PC-9 (cell line): ENCODE data around the gene UNC5B. TPM values are rescaled to one million over a fixed set of nuclear protein-coding genes. Genes with fewer than 3 reads are reported as not detected.
A peak's percentile ranks its signal among the peaks of the same experiment; 100 is the strongest.

ENCODE experiments used
- BruUV-seq: library from RNA; stranded (reverse); fragments of 400-500 nt; replicated peaks from 2 replicates; lab custom pipeline; 2021; lab: Mats Ljungman, UMichigan
- CTCF ChIA-PET: fragments of 300-600 bp; sonication (Branson Sonifier 250); formaldehyde crosslinking; loops from one replicate; lab custom pipeline; 2022; ENCODE audit warnings: antibody characterized with exemption; lab: Charles Lee
- POLR2A ChIA-PET: fragments of 300-600 bp; sonication (Branson Sonifier 250); formaldehyde crosslinking; loops from one replicate; lab custom pipeline; 2022; ENCODE audit warnings: antibody characterized with exemption; ENCODE audit not compliant: unreplicated experiment; lab: Charles Lee
- DNase-seq, 2 experiments: peaks; one replicate each; pipeline versions ENCODE4 v3.0.0 to v3.0.0-alpha.2; 2015 to 2022; ENCODE audit warnings: mixed read lengths in 1 of 2
- H2AFZ ChIP-seq: fragments of 200-600 bp; sonication (generic); 2 replicates; pipeline ENCODE4 v1.8.1; 2017; ENCODE audit warnings: antibody characterized with exemption
- H3F3A ChIP-seq: fragments of 200-600 bp; sonication (generic); 2 replicates; pipeline ENCODE4 v1.8.1; 2017; ENCODE audit warnings: antibody characterized with exemption, mild to moderate bottlenecking, low read depth; ENCODE audit not compliant: insufficient read depth
- H3K27ac ChIP-seq: fragments of 200-600 bp; sonication (generic); 2 replicates; pipeline ENCODE4 v1.6.1; 2016; ENCODE audit warnings: mixed run types
- H3K27me3 ChIP-seq: fragments of 200-600 bp; sonication (generic); 2 replicates; pipeline ENCODE4 v1.6.1; 2016; ENCODE audit warnings: low read depth, mixed run types; ENCODE audit not compliant: insufficient read depth
- H3K36me3 ChIP-seq: fragments of 200-600 bp; sonication (generic); 2 replicates; pipeline ENCODE4 v1.6.1; 2016; ENCODE audit warnings: low read depth, mixed run types
- H3K4me1 ChIP-seq: fragments of 200-600 bp; sonication (generic); replicated peaks from 2 replicates; pipeline ENCODE4 v1.6.1; 2016; ENCODE audit warnings: mixed run types; ENCODE audit not compliant: insufficient read depth
- H3K4me2 ChIP-seq: fragments of 200-600 bp; sonication (generic); 2 replicates; pipeline ENCODE4 v1.6.1; 2017; ENCODE audit warnings: mixed run types
- H3K4me3 ChIP-seq: fragments of 200-600 bp; sonication (generic); 2 replicates; pipeline ENCODE4 v1.6.1; 2016; ENCODE audit warnings: mixed run types
- H3K79me2 ChIP-seq: fragments of 200-600 bp; sonication (generic); 2 replicates; pipeline ENCODE4 v1.6.1; 2017; ENCODE audit warnings: low read depth, mixed run types
- H3K9me2 ChIP-seq: fragments of 200-600 bp; sonication (generic); 2 replicates; pipeline ENCODE4 v1.8.1; 2017; ENCODE audit warnings: mild to moderate bottlenecking; ENCODE audit not compliant: insufficient read depth
- H3K9me3 ChIP-seq: fragments of 200-600 bp; sonication (generic); 2 replicates; pipeline ENCODE4 v1.8.1; 2016; ENCODE audit warnings: low read depth; ENCODE audit not compliant: insufficient read depth
- H4K20me1 ChIP-seq: fragments of 200-600 bp; sonication (generic); 2 replicates; pipeline ENCODE4 v1.8.1; 2017; ENCODE audit not compliant: insufficient read depth
- CTCF ChIP-seq: fragments of 200-600 bp; sonication (generic); conservative IDR thresholded peaks from 2 replicates; pipeline ENCODE4 v1.6.1; 2017; ENCODE audit warnings: mixed run types, antibody characterized with exemption, mild to moderate bottlenecking, moderate library complexity
- EZH2 ChIP-seq: fragments of 200-600 bp; sonication (generic); IDR thresholded peaks from 2 replicates; pipeline ENCODE4 v1.8.0; 2017; ENCODE audit warnings: antibody characterized with exemption, low read depth
- intact Hi-C: fragments of 100-400 bp; cut with micrococcal nuclease; formaldehyde crosslinking; loops from one replicate; pipeline ENCODE4 v1.10.0; 2022; ENCODE audit not compliant: unreplicated experiment
- total RNA-seq: library from RNA; stranded (reverse); gene quantifications from 2 replicates; pipeline ENCODE4 v1.2.3, GENCODE V29; 2021

Gene UNC5B
- total RNA-seq, 1 experiment from 2014 or later: 1.7 TPM

GRCh38 chr10:71258046-71258445 lies 45.7 kb downstream of the UNC5B start:
- CTCF ChIA-PET: interaction anchor here (0.7 kb wide), 1 partner anchor 12 kb away, joined by 4 read pairs; no protein-coding TSS in a partner anchor
- H3K27ac ChIP-seq: no peak overlapping the region
- H3K79me2 ChIP-seq: no peaks in the 10 kb centered on the region
- POLR2A ChIA-PET: no interaction called here
- H2AFZ ChIP-seq: no peak overlapping the region
- no peaks in the 10 kb centered on the region for H3K27me3 ChIP-seq
- H3F3A ChIP-seq: peaks cover 19% of the 10 kb centered on the region
- no peak for DNase-seq
- peaks cover 57% of the 10 kb centered on the region for H3K4me1 ChIP-seq
- H3K36me3 ChIP-seq: no peaks in the 10 kb centered on the region
- no peaks in the 10 kb centered on the region for H3K9me2 ChIP-seq
- no peaks in the 10 kb centered on the region for H4K20me1 ChIP-seq
- no peaks in the 10 kb centered on the region for H3K9me3 ChIP-seq
- no peak overlapping the region for H3K4me3 ChIP-seq
- intact Hi-C loops: loop anchor here (5.0 kb wide), 1 partner anchor 46 kb away; the partner anchor contains the start of gene UNC5B
- H3K4me2 ChIP-seq: peak overlapping the region; percentile 77; the same call in 1 of the 2 replicates
- TF ChIP-seq CTCF (no peak), EZH2 (no peak)
- no TSS peak for BruUV-seq

- peaks cover 51% of the 10 kb centered on the region for H3K4me1 ChIP-seq
- intact Hi-C loops: loop anchor here (5.0 kb wide), 1 partner anchor 46 kb away; the partner anchor contains the start of gene UNC5B
- peaks cover 19% of the 10 kb centered on the region for H3F3A ChIP-seq
- no peaks in the 10 kb centered on the region for H3K9me2 ChIP-seq
- no peak overlapping the region for H3K27ac ChIP-seq
- ChIA-PET POLR2A (no interaction called here), CTCF (interaction anchor here (0.7 kb wide), 1 partner anchor 11 kb away, joined by 4 read pairs; no protein-coding TSS in a partner anchor)
- no peak overlapping the region for H3K4me2 ChIP-seq
- H3K9me3 ChIP-seq: no peaks in the 10 kb centered on the region
- BruUV-seq: no TSS peak
- H3K27me3 ChIP-seq: no peaks in the 10 kb centered on the region
- no peak for DNase-seq
- no peak overlapping the region for H2AFZ ChIP-seq
- TF ChIP-seq CTCF (no peak), EZH2 (no peak)
- H3K36me3 ChIP-seq: no peaks in the 10 kb centered on the region
- H4K20me1 ChIP-seq: no peaks in the 10 kb centered on the region
- H3K79me2 ChIP-seq: no peaks in the 10 kb centered on the region
- H3K4me3 ChIP-seq: no peak overlapping the region
These were observed 46.2 kb downstream of the UNC5B start for GRCh38 chr10:71258446-71259145.

GRCh38 chr10:71259282-71259681 lies 46.9 kb downstream of the UNC5B start:
- Histone ChIP-seq H3K4me2 (no peak overlapping the region), H3K27ac (no peak overlapping the region), H3K79me2 (no peaks in the 10 kb centered on the region), H3K4me1 (peaks cover 44% of the 10 kb centered on the region), H3K9me3 (no peaks in the 10 kb centered on the region), H4K20me1 (no peaks in the 10 kb centered on the region), H3K9me2 (no peaks in the 10 kb centered on the region), H3K36me3 (no peaks in the 10 kb centered on the region), H2AFZ (no peak overlapping the region), H3K4me3 (no peak overlapping the region), H3K27me3 (no peaks in the 10 kb centered on the region), H3F3A (peaks cover 19% of the 10 kb centered on the region)
- DNase-seq: no peak
- intact Hi-C loops: loop anchor here (5.0 kb wide), 1 partner anchor 47 kb away; the partner anchor contains the start of gene UNC5B
- no peak for TF ChIP-seq EZH2
- no peak for TF ChIP-seq CTCF
- POLR2A ChIA-PET: no interaction called here
- CTCF ChIA-PET: interaction anchor here (0.5 to 0.7 kb wide), 2 partner anchors 55 to 60 kb away, joined by 3 to 4 read pairs; no protein-coding TSS in a partner anchor
- BruUV-seq: no TSS peak
